BLaER1 (cell line): ENCODE measurements around the gene MLC1.

ENCODE experiments used
- H3K27ac ChIP-seq: shearing (Covaris generic); formaldehyde crosslinking; 2 replicates; pipeline ENCODE4 v1.8.1; 2022
- H3K27me3 ChIP-seq: shearing (Covaris generic); formaldehyde crosslinking; 2 replicates; pipeline ENCODE4 v1.8.1; 2022
- H3K36me3 ChIP-seq: shearing (Covaris generic); formaldehyde crosslinking; 2 replicates; pipeline ENCODE4 v1.8.1; 2022
- H3K4me1 ChIP-seq: shearing (Covaris generic); formaldehyde crosslinking; 2 replicates; pipeline ENCODE4 v1.8.1; 2022
- H3K4me2 ChIP-seq: shearing (Covaris generic); formaldehyde crosslinking; 2 replicates; pipeline ENCODE4 v1.8.1; 2022
- H3K4me3 ChIP-seq: shearing (Covaris generic); formaldehyde crosslinking; 2 replicates; pipeline ENCODE4 v1.8.1; 2022
- H3K9ac ChIP-seq: shearing (Covaris generic); formaldehyde crosslinking; 2 replicates; pipeline ENCODE4 v1.8.1; 2022
- H3K9me3 ChIP-seq: shearing (Covaris generic); formaldehyde crosslinking; 2 replicates; pipeline ENCODE4 v1.8.1; 2022
- H4K20me1 ChIP-seq: shearing (Covaris generic); formaldehyde crosslinking; 2 replicates; pipeline ENCODE4 v1.8.1; 2022
- Cebpa-rat ChIP-seq: shearing (Covaris generic); IDR thresholded peaks from 2 replicates; pipeline ENCODE4 v1.8.1; 2022

The MLC1 gene

GRCh38 chr22:50118557-50119168 lies 33.4 kb upstream of the MLC1 start:
- Histone ChIP-seq H3K9ac (no peak overlapping the region), H3K4me3 (no peak overlapping the region), H3K4me2 (no peak overlapping the region), H3K4me1 (no peaks in the 10 kb centered on the region), H3K9me3 (peaks cover 18% of the 10 kb centered on the region), H3K27me3 (no peaks in the 10 kb centered on the region), H3K27ac (no peak overlapping the region), H4K20me1 (no peaks in the 10 kb centered on the region), H3K36me3 (no peaks in the 10 kb centered on the region)
- TF ChIP-seq Cebpa-rat: no peak

GRCh38 chr22:50118129-50118528 lies 32.9 kb upstream of the MLC1 start:
- H3K36me3 ChIP-seq: no peaks in the 10 kb centered on the region
- H3K9ac ChIP-seq: no peak overlapping the region
- no peak overlapping the region for H3K4me2 ChIP-seq
- H3K9me3 ChIP-seq: peaks cover 13% of the 10 kb centered on the region
- no peaks in the 10 kb centered on the region for H3K4me1 ChIP-seq
- no peaks in the 10 kb centered on the region for H4K20me1 ChIP-seq
- no peak overlapping the region for H3K4me3 ChIP-seq
- H3K27me3 ChIP-seq: no peaks in the 10 kb centered on the region
- H3K27ac ChIP-seq: no peak overlapping the region
- TF ChIP-seq Cebpa-rat: no peak

GRCh38 chr22:50117168-50117762 lies 32.0 kb upstream of the MLC1 start:
- Histone ChIP-seq H3K4me3 (no peak overlapping the region), H3K4me1 (peaks cover 7% of the 10 kb centered on the region), H3K36me3 (no peaks in the 10 kb centered on the region), H3K4me2 (no peak overlapping the region), H4K20me1 (no peaks in the 10 kb centered on the region), H3K27me3 (no peaks in the 10 kb centered on the region), H3K27ac (no peak overlapping the region), H3K9me3 (peaks cover 4% of the 10 kb centered on the region; the same call in 1 of the 2 replicates), H3K9ac (no peak overlapping the region)
- no peak for TF ChIP-seq Cebpa-rat

GRCh38 chr22:50115693-50116092 lies 30.5 kb upstream of the MLC1 start:
- TF ChIP-seq Cebpa-rat: no peak
- no peaks in the 10 kb centered on the region for H3K36me3 ChIP-seq

GRCh38 chr22:50114221-50115021 lies 29.2 kb upstream of the MLC1 start:
- H4K20me1 ChIP-seq: no peaks in the 10 kb centered on the region
- no peak for TF ChIP-seq Cebpa-rat
- no peaks in the 10 kb centered on the region for H3K36me3 ChIP-seq
- H3K4me2 ChIP-seq: no peak overlapping the region
- no peaks in the 10 kb centered on the region for H3K9me3 ChIP-seq
- no peak overlapping the region for H3K27ac ChIP-seq
- H3K4me1 ChIP-seq: peaks cover 24% of the 10 kb centered on the region
- H3K9ac ChIP-seq: no peak overlapping the region
- no peaks in the 10 kb centered on the region for H3K27me3 ChIP-seq
- no peak overlapping the region for H3K4me3 ChIP-seq

More at GRCh38 chr22:50115693-50116092, 30.5 kb upstream of the MLC1 start:
- Histone ChIP-seq H3K4me1 (peaks cover 22% of the 10 kb centered on the region), H3K9me3 (no peaks in the 10 kb centered on the region), H3K4me3 (no peak overlapping the region), H3K27me3 (no peaks in the 10 kb centered on the region), H4K20me1 (no peaks in the 10 kb centered on the region), H3K9ac (no peak overlapping the region), H3K27ac (no peak overlapping the region), H3K4me2 (no peak overlapping the region)

- Histone ChIP-seq H3K4me1 (peaks cover 24% of the 10 kb centered on the region), H3K27me3 (no peaks in the 10 kb centered on the region), H4K20me1 (no peaks in the 10 kb centered on the region), H3K4me3 (no peak overlapping the region), H3K27ac (peak overlapping the region; percentile 53), H3K9ac (peak overlapping the region; percentile 51; the same call in 1 of the 2 replicates), H3K4me2 (peak overlapping the region; percentile 73), H3K36me3 (no peaks in the 10 kb centered on the region), H3K9me3 (no peaks in the 10 kb centered on the region)
- no peak for TF ChIP-seq Cebpa-rat
Measured at GRCh38 chr22:50112151-50113118, 27.2 kb upstream of the MLC1 start.

GRCh38 chr22:50111056-50111455 lies 25.8 kb upstream of the MLC1 start:
- H3K4me2 ChIP-seq: no peak overlapping the region; the same call in 1 of the 2 replicates
- H3K36me3 ChIP-seq: no peaks in the 10 kb centered on the region
- no peaks in the 10 kb centered on the region for H4K20me1 ChIP-seq
- H3K9me3 ChIP-seq: no peaks in the 10 kb centered on the region
- peaks cover 30% of the 10 kb centered on the region for H3K4me1 ChIP-seq
- no peak for TF ChIP-seq Cebpa-rat
- no peak overlapping the region for H3K9ac ChIP-seq
- no peak overlapping the region for H3K27ac ChIP-seq
- no peaks in the 10 kb centered on the region for H3K27me3 ChIP-seq
- H3K4me3 ChIP-seq: no peak overlapping the region

GRCh38 chr22:50107529-50107928 lies 22.3 kb upstream of the MLC1 start:
- Histone ChIP-seq H3K9ac (no peak overlapping the region), H3K36me3 (no peaks in the 10 kb centered on the region), H3K4me2 (no peak overlapping the region), H3K4me3 (no peak overlapping the region), H3K27me3 (no peaks in the 10 kb centered on the region), H3K27ac (no peak overlapping the region), H3K4me1 (peaks cover 57% of the 10 kb centered on the region), H3K9me3 (no peaks in the 10 kb centered on the region), H4K20me1 (no peaks in the 10 kb centered on the region)
- no peak for TF ChIP-seq Cebpa-rat
